Measurements from ENCODE around the gene DNMT3L. TPM values are rescaled to one million over a fixed set of nuclear protein-coding genes. Genes with fewer than 3 reads are reported as not detected.
"Not testable (repeated sequence)": the region's sequence is repeated elsewhere in the genome, so short reads cannot be mapped to it uniquely, and the experiment has no call there.

The DNMT3L gene
- total RNA-seq, 1 experiment from 2014 or later = not detected

DNA sequence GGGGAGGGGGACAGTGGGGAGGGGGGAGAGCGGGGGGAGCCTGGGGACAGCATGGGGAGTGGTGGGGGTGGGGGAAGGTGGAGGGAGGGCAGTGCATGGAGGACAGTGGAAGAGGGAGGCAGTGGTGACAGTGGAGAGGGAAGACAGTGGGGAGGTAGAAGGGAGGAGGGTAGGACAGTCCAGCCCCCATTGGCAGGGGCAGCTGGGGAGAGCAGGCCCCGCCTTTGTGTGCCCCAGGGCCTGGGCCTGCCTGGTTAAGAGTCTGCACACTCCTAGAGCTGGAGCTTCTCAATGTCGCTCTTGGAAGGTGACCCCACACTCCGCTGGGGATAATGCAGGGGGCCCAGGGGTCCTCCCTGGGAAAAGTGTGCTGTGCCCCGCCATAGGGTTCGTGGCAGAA, 36.1 kb downstream of the DNMT3L start:
- in situ Hi-C loops (cut with HindIII; ENCODE audit: low pct_unique_long_range_greater_than_20kb, low sequenced_read_pairs); DNase-seq (ENCODE audit: low read depth, low spot score): not testable (repeated sequence)

GRCh38 chr21:44223334-44223733, 38.4 kb downstream of the DNMT3L start:
- in situ Hi-C loops (cut with HindIII; ENCODE audit: low pct_unique_long_range_greater_than_20kb, low sequenced_read_pairs); DNase-seq (ENCODE audit: low read depth, low spot score): not testable (repeated sequence)

DNA sequence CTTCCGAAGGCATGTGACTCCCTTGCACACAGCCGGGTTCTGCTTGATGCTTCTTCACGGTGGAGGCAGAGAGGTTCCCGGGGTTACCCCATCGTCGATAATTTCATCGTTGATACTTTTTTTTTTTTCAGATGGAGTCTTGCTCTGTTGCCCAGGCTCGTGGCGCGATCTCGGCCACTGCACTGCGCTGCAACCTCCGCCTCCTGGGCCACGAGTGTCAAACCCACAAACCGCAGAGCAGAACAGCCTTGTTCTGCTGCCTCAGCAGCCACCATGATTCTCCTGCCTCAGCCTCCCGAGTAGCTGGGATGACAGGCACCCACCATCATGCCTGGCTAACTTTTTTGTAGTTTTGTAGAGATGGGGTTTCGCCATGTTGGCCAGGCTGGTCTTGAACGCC, 41.0 kb downstream of the DNMT3L start:
- DNase-seq (ENCODE audit: low read depth, low spot score); in situ Hi-C loops (cut with HindIII; ENCODE audit: low pct_unique_long_range_greater_than_20kb, low sequenced_read_pairs): not testable (repeated sequence)

DNA sequence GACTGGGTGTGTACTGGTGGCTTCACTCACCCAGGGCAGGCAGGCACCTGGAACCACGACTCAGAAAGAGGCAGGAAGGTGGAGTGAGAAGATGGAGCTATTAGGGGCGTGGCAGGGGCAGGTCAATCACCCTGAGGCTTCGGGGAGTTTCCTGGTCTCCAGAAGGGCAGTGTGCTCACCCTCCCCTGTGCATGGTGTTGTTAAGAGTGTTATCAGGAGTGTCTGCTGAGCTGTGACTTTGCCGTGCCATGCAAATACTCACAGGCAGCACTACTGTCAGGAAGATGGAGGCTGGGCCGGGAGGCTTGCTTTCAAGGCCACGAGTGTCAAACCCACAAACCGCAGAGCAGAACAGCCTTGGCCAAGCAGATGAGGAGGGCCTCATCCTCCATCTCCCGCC, 43.2 kb downstream of the DNMT3L start:
- in situ Hi-C loops (cut with HindIII; ENCODE audit: low pct_unique_long_range_greater_than_20kb, low sequenced_read_pairs); DNase-seq (ENCODE audit: low read depth, low spot score): not testable (repeated sequence)

- DNase-seq (ENCODE audit: low read depth, low spot score); in situ Hi-C loops (cut with HindIII; ENCODE audit: low pct_unique_long_range_greater_than_20kb, low sequenced_read_pairs): not testable (repeated sequence)
Observed at GRCh38 chr21:44211978-44212377, 49.7 kb downstream of the DNMT3L start.

GRCh38 chr21:44211574-44211973, 50.1 kb downstream of the DNMT3L start:
- in situ Hi-C loops (cut with HindIII; ENCODE audit: low pct_unique_long_range_greater_than_20kb, low sequenced_read_pairs); DNase-seq (ENCODE audit: low read depth, low spot score): not testable (repeated sequence)

- in situ Hi-C loops (cut with HindIII; ENCODE audit: low pct_unique_long_range_greater_than_20kb, low sequenced_read_pairs); DNase-seq (ENCODE audit: low read depth, low spot score): not testable (repeated sequence)
Observed at GRCh38 chr21:44207860-44208646, 53.6 kb downstream of the DNMT3L start.

DNA sequence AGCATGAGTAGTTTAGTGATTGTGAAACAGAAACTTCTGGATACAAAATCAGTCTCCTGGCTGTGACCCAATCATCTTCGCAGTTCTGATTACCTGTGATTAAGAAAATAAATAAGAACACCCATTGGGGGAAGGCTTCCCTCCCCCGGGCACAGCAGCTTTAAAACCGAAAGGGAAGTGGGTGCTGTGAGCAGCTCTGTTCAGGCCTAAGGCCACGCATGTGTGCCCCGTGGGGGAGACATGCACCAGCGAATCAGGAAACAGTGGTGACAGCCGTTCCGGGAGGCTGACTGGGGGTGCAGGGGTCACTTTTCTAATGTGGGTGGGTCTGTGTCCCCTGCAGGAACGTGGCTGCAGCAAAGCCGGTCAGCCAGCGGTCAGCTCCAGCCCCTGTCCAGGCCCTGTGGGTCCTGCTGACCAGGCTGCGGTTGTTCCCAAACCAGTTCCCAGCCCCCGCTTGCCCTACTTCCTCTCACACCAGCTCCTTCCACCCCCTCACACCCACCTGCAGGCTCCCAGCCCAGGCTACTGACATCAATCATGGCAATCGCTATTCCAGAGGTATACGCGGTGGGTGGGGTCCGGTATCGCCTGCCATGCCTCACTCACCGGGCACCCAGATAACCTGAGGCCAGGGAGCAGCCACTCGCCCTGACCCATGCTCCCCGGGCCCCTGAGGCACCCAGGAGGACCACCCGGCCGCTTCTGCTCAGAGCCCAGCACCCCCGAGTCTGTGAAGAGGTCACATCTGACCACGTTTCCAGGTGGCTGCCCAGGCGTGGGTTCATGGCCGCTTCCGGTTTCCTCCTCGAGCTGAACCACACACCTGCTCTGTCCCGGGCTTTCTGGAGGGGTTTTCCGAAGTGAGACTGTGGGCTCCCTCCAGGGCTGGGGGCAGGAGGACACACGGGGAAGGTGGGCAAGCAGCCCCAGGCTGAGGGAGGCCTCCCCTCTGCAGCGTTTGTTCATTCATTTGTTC, 54.7 kb downstream of the DNMT3L start:
- in situ Hi-C loops (cut with HindIII; ENCODE audit: low pct_unique_long_range_greater_than_20kb, low sequenced_read_pairs); DNase-seq (ENCODE audit: low read depth, low spot score): not testable (repeated sequence)

GRCh38 chr21:44206187-44206586, 55.5 kb downstream of the DNMT3L start:
- in situ Hi-C loops (cut with HindIII; ENCODE audit: low pct_unique_long_range_greater_than_20kb, low sequenced_read_pairs) = not testable (repeated sequence)

GRCh38 chr21:44202590-44203299, 59.0 kb downstream of the DNMT3L start:
- in situ Hi-C loops (cut with HindIII; ENCODE audit: low pct_unique_long_range_greater_than_20kb, low sequenced_read_pairs); DNase-seq (ENCODE audit: low read depth, low spot score): not testable (repeated sequence)

More at GRCh38 chr21:44206187-44206586, 55.5 kb downstream of the DNMT3L start:
- DNase-seq (ENCODE audit: low read depth, low spot score) = not testable (repeated sequence)

DNA sequence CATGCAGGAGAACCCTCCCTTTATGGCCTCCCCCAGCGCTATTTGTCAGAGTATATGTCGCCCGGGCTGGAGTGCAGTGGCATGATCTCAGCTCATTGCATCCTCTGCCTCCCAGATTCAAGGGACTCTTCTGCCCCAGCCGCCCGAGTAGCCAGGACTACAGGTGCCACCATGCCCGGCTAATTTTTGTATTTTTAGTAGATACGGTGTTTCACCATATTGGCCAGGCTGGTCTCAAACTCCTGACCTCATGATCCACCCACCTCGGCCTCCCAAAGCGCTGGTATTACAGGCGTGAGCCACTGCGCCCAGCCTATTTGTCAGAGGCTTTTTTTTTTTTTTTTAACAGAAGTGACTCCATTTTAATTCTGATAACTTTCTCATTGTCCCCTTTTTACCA, 61.7 kb downstream of the DNMT3L start:
- in situ Hi-C loops (cut with HindIII; ENCODE audit: low pct_unique_long_range_greater_than_20kb, low sequenced_read_pairs); DNase-seq (ENCODE audit: low read depth, low spot score): not testable (repeated sequence)

DNA sequence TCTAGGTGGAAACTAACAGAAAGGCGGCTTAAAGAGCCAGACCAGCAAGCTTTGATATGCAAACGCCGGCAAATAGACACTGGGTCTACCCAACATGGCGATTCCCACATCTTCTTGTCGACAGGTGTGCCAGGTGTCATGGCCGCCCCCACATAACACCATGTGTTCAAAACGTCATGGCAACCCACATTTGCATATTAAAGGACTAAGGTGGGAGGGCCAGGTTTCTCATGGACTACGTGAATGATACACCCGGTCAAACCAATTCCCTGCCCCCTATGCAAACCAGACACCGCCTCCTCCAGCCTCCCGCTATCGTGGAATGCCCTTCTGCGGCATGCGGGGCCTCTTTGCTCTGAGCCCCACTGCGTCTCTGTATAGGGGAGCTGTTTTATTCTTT, 62.2 kb downstream of the DNMT3L start:
- in situ Hi-C loops (cut with HindIII; ENCODE audit: low pct_unique_long_range_greater_than_20kb, low sequenced_read_pairs) = no loop called here
- DNase-seq (ENCODE audit: low read depth, low spot score) = no peak

DNA sequence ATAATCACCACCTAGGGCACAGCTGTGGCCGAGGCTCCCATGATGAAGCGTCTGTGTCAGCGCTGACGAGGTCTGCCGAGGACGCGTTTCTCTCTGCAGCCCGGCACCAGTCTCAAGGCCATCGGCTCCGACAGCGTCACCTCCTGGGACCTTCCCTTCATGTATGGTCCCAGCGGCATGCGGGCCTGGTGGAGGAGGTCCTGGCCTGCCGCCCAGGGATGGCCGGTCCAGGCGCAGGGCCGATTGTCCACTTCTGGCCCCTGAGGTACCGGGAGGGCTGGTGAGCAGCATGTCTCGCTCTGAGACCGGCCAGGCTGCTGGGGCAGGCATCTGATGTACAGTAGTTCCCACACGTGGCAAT, 64.6 kb downstream of the DNMT3L start:
- DNase-seq (ENCODE audit: low read depth, low spot score); in situ Hi-C loops (cut with HindIII; ENCODE audit: low pct_unique_long_range_greater_than_20kb, low sequenced_read_pairs): not testable (repeated sequence)

Small RNA genes lying within 50 kb of the gene (small RNA-seq; reads per million reads assigned to genes)
- gene AP001059.3 = 0 reads per million in 2 experiments

Other genes starting within 250 kb of the DNMT3L start
- 19.9 and 24.3 TPM in 2 replicates for gene TRAPPC10, start 249.6 kb downstream of the DNMT3L start, total RNA-seq (2014; rRNA removed; shearing (Covaris generic))
- 28.2 and 34.0 TPM in 2 replicates for gene PWP2, start 154.5 kb downstream of the DNMT3L start, total RNA-seq (2014; rRNA removed; shearing (Covaris generic))
- 30.8 and 39.1 TPM in 2 replicates for gene GATD3, start 128.2 kb downstream of the DNMT3L start, total RNA-seq (2014; rRNA removed; shearing (Covaris generic))
- gene ICOSLG, start 21.0 kb downstream of the DNMT3L start, total RNA-seq (2014; rRNA removed; shearing (Covaris generic)) = 0.05 and 0.29 TPM in 2 replicates
- gene AIRE, start 24.0 kb upstream of the DNMT3L start, total RNA-seq (2014; rRNA removed; shearing (Covaris generic)) = not detected in 2 replicates
- 81.4 and 82.0 TPM in 2 replicates for gene PFKL, start 38.2 kb upstream of the DNMT3L start, total RNA-seq (2014; rRNA removed; shearing (Covaris generic))
- gene CFAP410, start 77.5 kb upstream of the DNMT3L start, total RNA-seq (2014; rRNA removed; shearing (Covaris generic)) = 5.0 and 11.0 TPM in 2 replicates
- gene TRPM2, start 91.7 kb upstream of the DNMT3L start, total RNA-seq (2014; rRNA removed; shearing (Covaris generic)) = 0.21 and 0.37 TPM in 2 replicates
- 1.5 TPM in 2 replicates for gene LRRC3, start 193.6 kb upstream of the DNMT3L start, total RNA-seq (2014; rRNA removed; shearing (Covaris generic))

Data from SK-MEL-5 (cell line).